ENCODE results near the gene REG3G. TPM values are rescaled to one million over a fixed set of nuclear protein-coding genes. Genes with fewer than 3 reads are reported as not detected.

Gene REG3G
- total RNA-seq, 2 experiments from 2014 or later, result not detected

DNA sequence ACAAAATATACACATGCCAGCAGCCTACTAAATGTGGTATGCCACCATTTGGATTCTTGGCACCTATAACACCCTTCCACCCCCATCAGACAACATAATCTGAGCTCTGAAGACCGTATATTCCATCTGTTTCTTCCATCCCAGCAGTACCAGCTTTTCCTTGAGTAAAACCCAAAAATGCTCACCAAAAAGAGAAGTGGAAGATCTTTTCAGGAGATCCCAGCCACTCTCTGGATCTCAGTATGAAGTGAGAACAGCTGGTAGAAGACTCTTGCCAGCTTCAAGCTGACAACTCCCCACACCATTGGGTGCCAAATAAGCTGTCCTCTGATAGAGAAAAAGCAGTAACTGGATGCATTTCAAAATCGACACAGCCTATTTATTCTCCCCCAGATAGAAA lies 39.7 kb downstream of the REG3G start:
- no peaks in the 10 kb centered on the region for H3K4me1 Mint-ChIP-seq (ENCODE audit: low read depth)
- peaks cover 0 to under 1% of the 10 kb centered on the region in 2 experiments for H3K9me3 ChIP-seq (ENCODE audit: control insufficient read depth in 1 of 2, insufficient read depth in 1 of 2, low read length in 2 of 2)
- H3K27ac ChIP-seq (ENCODE audit: low read depth in 1 of 2, low read length in 2 of 2), result no peak overlapping the region
- H3K27me3 ChIP-seq (ENCODE audit: control insufficient read depth in 1 of 2, insufficient read depth in 2 of 2, low read length in 2 of 2), result no peaks in the 10 kb centered on the region
- ATAC-seq (ENCODE audit: poor library complexity), result no peak
- ChIA-PET CTCF (no interaction called here), POLR2A (no interaction called here)
- H3K27ac Mint-ChIP-seq, result no peak overlapping the region
- no peak overlapping the region for H3K4me3 Mint-ChIP-seq
- H3K9me3 Mint-ChIP-seq, result peaks cover 8% of the 10 kb centered on the region
- H3K36me3 ChIP-seq (ENCODE audit: insufficient read depth, low read length), result no peaks in the 10 kb centered on the region
- no peak for DNase-seq
- no peaks in the 10 kb centered on the region for H3K36me3 Mint-ChIP-seq (ENCODE audit: low read depth)
- H3K4me1 ChIP-seq (ENCODE audit: insufficient read depth, low read length), result no peaks in the 10 kb centered on the region
- H3K27me3 Mint-ChIP-seq, result no peaks in the 10 kb centered on the region
- intact Hi-C loops (cut with DNase I, micrococcal nuclease), result no loop called here
- no peak overlapping the region for H3K4me3 ChIP-seq (ENCODE audit: low read length)
- no peak for TF ChIP-seq CTCF (IDR thresholded peaks at IDR 0.05)

- H3K4me1 ChIP-seq (ENCODE audit: insufficient read depth, low read length), result no peaks in the 10 kb centered on the region
- Mint-ChIP-seq H3K4me1 (ENCODE audit: low read depth) (no peaks in the 10 kb centered on the region), H3K36me3 (ENCODE audit: low read depth) (no peaks in the 10 kb centered on the region), H3K27me3 (no peaks in the 10 kb centered on the region), H3K4me3 (no peak overlapping the region), H3K27ac (no peak overlapping the region), H3K9me3 (peaks cover 4% of the 10 kb centered on the region)
- CTCF ChIA-PET, result no interaction called here
- no peaks in the 10 kb centered on the region for H3K27me3 ChIP-seq (ENCODE audit: control insufficient read depth in 1 of 2, insufficient read depth in 2 of 2, low read length in 2 of 2)
- peaks cover 0 to 9% of the 10 kb centered on the region in 2 experiments for H3K9me3 ChIP-seq (ENCODE audit: control insufficient read depth in 1 of 2, insufficient read depth in 1 of 2, low read length in 2 of 2)
- H3K36me3 ChIP-seq (ENCODE audit: insufficient read depth, low read length), result no peaks in the 10 kb centered on the region
- intact Hi-C loops (cut with DNase I, micrococcal nuclease), result no loop called here
- TF ChIP-seq CTCF (IDR thresholded peaks at IDR 0.05), result no peak
- POLR2A ChIA-PET, result no interaction called here
- no peak overlapping the region for H3K4me3 ChIP-seq (ENCODE audit: low read length)
- no peak overlapping the region for H3K27ac ChIP-seq (ENCODE audit: low read depth in 1 of 2, low read length in 2 of 2)
- ATAC-seq (ENCODE audit: poor library complexity), result no peak
- DNase-seq, result no peak
These were observed 45.6 kb downstream of the REG3G start for GRCh38 chr2:79071078-79071477.

Other genes with a start within 250 kb of the REG3G start
- gene REG1B, start 62.3 kb downstream of the REG3G start, total RNA-seq, result not detected
- gene REG1A, start 94.8 kb downstream of the REG3G start, total RNA-seq, result not detected
- not detected for gene REG3A, start 134.1 kb downstream of the REG3G start, total RNA-seq